Measurements from ENCODE around the gene ZNF486. TPM values are rescaled to one million over a fixed set of nuclear protein-coding genes. Genes with fewer than 3 reads are reported as not detected.

Gene ZNF486
- total RNA-seq, 4 donors from 2014 or later = 3.6 to 7.0 (median 5.4) TPM

DNA sequence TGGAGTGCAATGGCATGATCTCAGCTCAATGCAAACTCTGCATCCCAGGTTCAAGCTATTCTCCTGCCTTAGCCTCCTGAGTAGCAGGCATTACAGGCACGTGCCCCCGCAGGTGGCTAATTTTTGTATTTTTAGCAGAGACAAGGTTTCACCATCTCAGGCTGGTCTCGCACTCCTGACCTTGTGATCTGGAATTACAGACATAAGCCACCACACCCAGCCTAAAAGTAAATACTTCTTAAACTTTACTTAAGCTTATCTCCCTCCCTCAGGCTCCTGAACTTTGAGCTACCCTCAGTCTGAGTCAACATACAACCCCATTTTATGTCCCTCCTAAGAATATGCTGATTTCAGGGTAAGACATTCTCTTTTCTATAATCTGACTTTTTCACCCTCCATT, 66.1 kb downstream of the ZNF486 start:
- TF ChIP-seq, protein P1, sequence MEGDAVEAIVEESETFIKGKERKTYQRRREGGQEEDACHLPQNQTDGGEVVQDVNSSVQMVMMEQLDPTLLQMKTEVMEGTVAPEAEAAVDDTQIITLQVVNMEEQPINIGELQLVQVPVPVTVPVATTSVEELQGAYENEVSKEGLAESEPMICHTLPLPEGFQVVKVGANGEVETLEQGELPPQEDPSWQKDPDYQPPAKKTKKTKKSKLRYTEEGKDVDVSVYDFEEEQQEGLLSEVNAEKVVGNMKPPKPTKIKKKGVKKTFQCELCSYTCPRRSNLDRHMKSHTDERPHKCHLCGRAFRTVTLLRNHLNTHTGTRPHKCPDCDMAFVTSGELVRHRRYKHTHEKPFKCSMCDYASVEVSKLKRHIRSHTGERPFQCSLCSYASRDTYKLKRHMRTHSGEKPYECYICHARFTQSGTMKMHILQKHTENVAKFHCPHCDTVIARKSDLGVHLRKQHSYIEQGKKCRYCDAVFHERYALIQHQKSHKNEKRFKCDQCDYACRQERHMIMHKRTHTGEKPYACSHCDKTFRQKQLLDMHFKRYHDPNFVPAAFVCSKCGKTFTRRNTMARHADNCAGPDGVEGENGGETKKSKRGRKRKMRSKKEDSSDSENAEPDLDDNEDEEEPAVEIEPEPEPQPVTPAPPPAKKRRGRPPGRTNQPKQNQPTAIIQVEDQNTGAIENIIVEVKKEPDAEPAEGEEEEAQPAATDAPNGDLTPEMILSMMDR (IDR thresholded peaks at IDR 0.05; ENCODE audit: low read depth) = no peak

DNA sequence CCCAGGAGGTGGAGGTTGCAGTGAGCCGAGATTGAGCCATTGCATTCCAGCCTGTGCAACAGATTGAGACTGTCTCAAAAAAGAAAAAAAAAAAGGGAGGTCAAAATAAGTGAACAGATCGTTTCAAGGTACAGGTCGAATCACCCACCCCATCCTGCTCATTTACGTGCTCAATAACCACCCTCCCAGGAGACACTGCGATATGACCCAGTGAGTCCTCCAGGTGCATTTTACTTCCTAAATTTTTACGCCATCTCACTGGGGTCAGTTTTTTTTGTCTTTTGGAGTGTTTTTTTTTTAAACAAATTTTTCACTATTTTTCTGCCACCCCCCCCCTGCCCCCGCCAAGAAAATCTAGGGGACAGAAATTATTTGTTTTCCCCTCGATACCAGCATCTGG, 68.1 kb downstream of the ZNF486 start:
- TF ChIP-seq, protein P1 (IDR thresholded peaks at IDR 0.05; ENCODE audit: low read depth) = no peak

DNA sequence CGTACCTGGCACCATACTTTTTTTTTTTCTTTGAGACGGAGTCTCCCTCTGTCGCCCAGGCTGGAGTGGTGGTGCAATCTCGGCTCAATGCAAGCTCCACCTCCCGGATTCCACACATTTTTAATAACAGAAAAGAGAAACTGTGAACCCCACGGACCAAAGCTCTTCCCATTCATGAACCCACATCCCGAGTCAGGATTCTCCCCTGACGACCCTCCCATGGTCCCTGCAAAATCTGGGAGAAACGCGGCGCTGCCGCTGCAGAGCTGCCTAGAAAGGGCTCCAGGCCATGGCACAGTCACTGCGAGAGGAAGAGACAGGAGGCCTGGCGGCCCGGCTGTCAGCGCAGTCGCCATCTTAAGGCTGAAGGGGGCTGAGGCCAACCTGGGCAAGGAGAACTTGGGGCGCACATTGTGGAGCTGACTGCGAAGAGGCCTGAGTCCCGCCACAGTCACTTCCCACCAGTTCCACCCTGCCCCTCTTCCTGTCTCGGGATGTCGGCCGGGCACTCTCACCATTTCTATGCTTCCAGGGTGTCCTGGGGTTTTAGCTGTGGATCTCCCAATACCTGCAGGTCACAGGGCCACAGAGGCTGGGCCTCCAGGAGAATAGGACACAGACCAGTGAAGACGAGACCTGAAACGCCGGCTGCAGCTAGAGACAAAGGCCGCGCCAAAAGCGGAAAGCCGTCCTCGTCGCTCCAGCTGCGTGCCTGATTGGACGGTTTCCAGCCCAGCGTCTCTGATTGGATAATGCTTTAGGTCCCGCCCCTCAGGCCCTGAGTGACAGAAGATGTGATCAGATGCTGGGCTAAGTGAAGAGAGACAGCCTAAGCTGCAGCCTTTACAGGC, 71.0 kb downstream of the ZNF486 start:
- TF ChIP-seq, protein P1 (IDR thresholded peaks at IDR 0.05; ENCODE audit: low read depth) = no peak

DNA sequence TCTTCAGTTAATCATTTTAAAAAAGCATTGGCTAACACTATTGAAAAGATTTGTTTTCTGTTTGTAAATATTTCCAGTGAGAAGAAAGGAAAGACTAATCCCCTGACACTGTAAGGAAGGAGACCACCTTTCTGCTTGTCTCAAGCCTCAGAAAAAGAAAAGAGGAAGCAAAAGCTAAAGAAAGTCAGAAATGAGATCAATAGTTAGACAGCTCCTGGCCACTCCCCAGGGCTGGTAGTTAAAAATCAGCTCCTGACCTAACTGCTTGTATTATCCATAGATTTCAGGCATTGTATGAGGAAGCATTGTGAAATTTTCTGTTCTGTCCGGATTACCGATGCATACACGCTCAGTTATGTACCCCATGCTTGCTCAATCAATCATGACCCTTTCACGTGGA, 76.6 kb downstream of the ZNF486 start:
- TF ChIP-seq, protein P1 (IDR thresholded peaks at IDR 0.05; ENCODE audit: low read depth) = no peak

DNA sequence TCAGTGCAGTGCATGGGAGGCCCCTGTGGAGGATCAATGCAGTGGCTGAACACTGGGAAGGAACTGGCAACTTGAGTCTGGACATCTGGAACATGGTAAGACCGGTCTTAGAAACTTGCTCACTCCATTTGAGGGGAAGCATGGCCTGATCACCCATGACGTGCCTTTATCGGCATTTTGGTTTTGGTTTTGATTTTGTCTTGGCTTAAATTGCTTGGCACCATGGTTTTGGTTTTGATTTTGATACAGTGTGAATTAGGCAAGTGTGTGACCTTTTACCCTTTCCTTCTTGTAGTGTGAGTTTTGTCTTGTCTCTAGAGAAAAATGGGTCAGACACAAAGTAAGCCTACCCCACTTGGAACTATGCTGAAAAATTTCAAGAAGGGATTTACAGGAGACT, 77.3 kb downstream of the ZNF486 start:
- TF ChIP-seq, protein P1 (IDR thresholded peaks at IDR 0.05; ENCODE audit: low read depth) = no peak

DNA sequence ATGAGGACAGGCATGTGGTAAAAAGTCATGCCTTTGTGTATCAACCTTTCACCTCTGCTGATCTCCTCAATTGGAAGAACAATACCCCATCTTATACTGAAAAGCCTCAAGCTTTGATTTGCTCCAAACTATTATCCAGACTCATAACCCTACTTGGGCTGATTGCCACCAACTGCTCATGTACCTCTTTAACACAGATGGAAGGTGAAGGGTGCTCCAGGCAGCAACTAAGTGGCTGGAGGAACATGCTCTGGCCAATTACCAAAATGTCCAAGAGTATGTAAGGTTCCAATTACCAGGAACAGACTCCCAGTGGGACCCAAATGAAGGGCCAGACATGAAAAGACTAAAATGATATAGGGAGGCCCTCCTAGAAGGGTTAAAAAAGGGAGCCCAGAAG, 78.3 kb downstream of the ZNF486 start:
- TF ChIP-seq, protein P1 (IDR thresholded peaks at IDR 0.05; ENCODE audit: low read depth) = no peak

DNA sequence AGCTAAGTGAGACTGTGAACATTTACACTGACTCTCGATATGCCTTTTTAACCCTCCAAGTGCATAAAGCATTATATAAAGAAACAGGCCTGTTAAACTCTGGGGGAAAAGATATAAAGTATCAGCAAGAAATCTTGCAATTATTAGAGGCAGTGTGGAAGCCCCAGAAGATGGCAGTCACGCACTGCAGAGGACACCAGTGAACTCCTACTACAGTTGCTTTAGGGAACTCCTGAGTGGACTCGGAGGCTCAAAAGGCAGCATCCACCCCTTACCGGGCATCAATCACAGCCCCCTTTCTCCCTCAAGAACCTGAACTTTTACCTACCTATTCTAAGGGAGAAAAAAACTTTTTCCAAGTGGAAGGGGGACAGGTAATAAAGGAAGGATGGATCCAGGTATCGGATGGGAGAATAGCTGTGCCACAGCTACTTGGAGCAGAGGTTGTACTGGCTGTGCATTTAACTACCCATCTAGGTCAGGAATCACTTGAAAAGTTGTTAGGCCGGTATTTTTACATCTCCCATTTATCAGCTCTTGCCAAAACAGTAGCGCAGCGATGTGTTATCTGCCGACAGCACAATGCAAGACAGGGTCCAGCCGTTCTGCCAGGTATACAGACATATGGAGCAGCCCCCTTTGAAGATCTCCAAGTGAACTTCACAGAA, 80.1 kb downstream of the ZNF486 start:
- TF ChIP-seq, protein P1 (IDR thresholded peaks at IDR 0.05; ENCODE audit: low read depth) = no peak
